ENCODE measurements around the gene DNMT3A. TPM values are rescaled to one million over a fixed set of nuclear protein-coding genes. Genes with fewer than 3 reads are reported as not detected.

Gene DNMT3A
- total RNA-seq, 1 donor from 2014 or later: 219 TPM

- no peak for DNase-seq (ENCODE audit: low spot score in 2 of 2, unreplicated experiment in 2 of 2)
- Mint-ChIP-seq H3K27ac (no peak overlapping the region), H3K36me3 (peaks cover 35% of the 10 kb centered on the region), H3K27me3 (ENCODE audit: low read depth) (no peaks in the 10 kb centered on the region), H3K4me1 (peaks cover 9% of the 10 kb centered on the region), H3K4me3 (no peak overlapping the region), H3K9me3 (no peaks in the 10 kb centered on the region)
- TF ChIP-seq CTCF (IDR thresholded peaks at IDR 0.05; ENCODE audit: unreplicated experiment): no peak
Observed at GRCh38 chr2:25265001-25265400, 76.7 kb downstream of the DNMT3A start.

GRCh38 chr2:25262288-25262687 lies 79.4 kb downstream of the DNMT3A start:
- Mint-ChIP-seq H3K27me3 (ENCODE audit: low read depth) (no peaks in the 10 kb centered on the region), H3K4me3 (no peak overlapping the region), H3K27ac (peak overlapping the region; percentile 33), H3K9me3 (no peaks in the 10 kb centered on the region), H3K4me1 (peaks cover 20% of the 10 kb centered on the region), H3K36me3 (peaks cover 18% of the 10 kb centered on the region)
- DNase-seq (ENCODE audit: low spot score in 2 of 2, unreplicated experiment in 2 of 2): no peak
- TF ChIP-seq CTCF (IDR thresholded peaks at IDR 0.05; ENCODE audit: unreplicated experiment): no peak

- H3K4me3 Mint-ChIP-seq: no peak overlapping the region
- H3K36me3 Mint-ChIP-seq: peaks cover 18% of the 10 kb centered on the region
- DNase-seq (ENCODE audit: low spot score in 2 of 2, unreplicated experiment in 2 of 2): no peak
- no peaks in the 10 kb centered on the region for H3K9me3 Mint-ChIP-seq
- no peak overlapping the region for H3K27ac Mint-ChIP-seq
- H3K4me1 Mint-ChIP-seq: peaks cover 21% of the 10 kb centered on the region
- no peaks in the 10 kb centered on the region for H3K27me3 Mint-ChIP-seq (ENCODE audit: low read depth)
- no peak for TF ChIP-seq CTCF (IDR thresholded peaks at IDR 0.05; ENCODE audit: unreplicated experiment)
Observed at GRCh38 chr2:25259737-25260124, 82.0 kb downstream of the DNMT3A start.

- Mint-ChIP-seq H3K27me3 (ENCODE audit: low read depth) (no peaks in the 10 kb centered on the region), H3K4me3 (no peak overlapping the region), H3K36me3 (peaks cover 22% of the 10 kb centered on the region), H3K27ac (no peak overlapping the region), H3K9me3 (no peaks in the 10 kb centered on the region), H3K4me1 (peaks cover 21% of the 10 kb centered on the region)
- no peak for TF ChIP-seq CTCF (IDR thresholded peaks at IDR 0.05; ENCODE audit: unreplicated experiment)
- no peak for DNase-seq (ENCODE audit: low spot score in 2 of 2, unreplicated experiment in 2 of 2)
Observed at GRCh38 chr2:25258847-25259736, 82.6 kb downstream of the DNMT3A start.

GRCh38 chr2:25257931-25258846 lies 83.5 kb downstream of the DNMT3A start:
- Mint-ChIP-seq H3K9me3 (no peaks in the 10 kb centered on the region), H3K27me3 (ENCODE audit: low read depth) (no peaks in the 10 kb centered on the region), H3K27ac (peak overlapping the region; percentile 23), H3K4me1 (peaks cover 26% of the 10 kb centered on the region), H3K4me3 (no peak overlapping the region), H3K36me3 (peaks cover 28% of the 10 kb centered on the region)
- no peak for TF ChIP-seq CTCF (IDR thresholded peaks at IDR 0.05; ENCODE audit: unreplicated experiment)
- DNase-seq (ENCODE audit: low spot score in 2 of 2, unreplicated experiment in 2 of 2): no peak
